Panc1 (cell line): ENCODE measurements around the gene DAPK2. TPM values are rescaled to one million over a fixed set of nuclear protein-coding genes. Genes with fewer than 3 reads are reported as not detected.

Experiments
- ATAC-seq: fragments of 200-7000 bp; cut with Tn5 transposase; 2 replicates; pipeline ENCODE4 v1.9.1; 2020; ENCODE audit warnings: mild to moderate bottlenecking, moderate library complexity
- BruUV-seq: library from RNA; stranded (reverse); fragments of 400-500 nt; replicated peaks from 2 replicates; lab custom pipeline; 2021; lab: Mats Ljungman, UMichigan
- CTCF ChIA-PET: fragments of 300-600 bp; sonication (Branson Sonifier 250); formaldehyde crosslinking; loops from one replicate; lab custom pipeline; 2022; ENCODE audit warnings: antibody characterized with exemption; lab: Charles Lee
- POLR2A ChIA-PET: fragments of 300-600 bp; sonication (Branson Sonifier 250); formaldehyde crosslinking; loops from one replicate; lab custom pipeline; 2022; ENCODE audit warnings: antibody characterized with exemption; lab: Charles Lee
- DNase-seq: peaks from one replicate; pipeline ENCODE4 v3.0.0-alpha.2; 2010; ENCODE audit warnings: low read depth, low spot score
- H3K27ac ChIP-seq: 2 replicates; pipeline ENCODE4 v1.5.1; 2011; ENCODE audit warnings: mild to moderate bottlenecking, low read length, inconsistent platforms
- H3K27me3 ChIP-seq: fragments of 200-500 bp; sonication (Bioruptor generic); 2 replicates; pipeline ENCODE4 v1.6.0; 2014; ENCODE audit warnings: low read length, inconsistent platforms; ENCODE audit not compliant: control insufficient read depth, insufficient read depth
- H3K36me3 ChIP-seq: fragments of 200-500 bp; sonication (Bioruptor generic); 2 replicates; pipeline ENCODE4 v1.5.1; 2014; ENCODE audit warnings: inconsistent platforms, mild to moderate bottlenecking, low read length, moderate library complexity; ENCODE audit not compliant: control insufficient read depth, insufficient read depth
- H3K4me1 ChIP-seq: 2 replicates; pipeline ENCODE4 v1.5.1; 2011; ENCODE audit warnings: inconsistent platforms, mild to moderate bottlenecking, low read length, moderate library complexity; ENCODE audit not compliant: control insufficient read depth, insufficient read depth
- H3K4me3 ChIP-seq, 2 experiments: 2 replicates each; pipeline ENCODE4 v1.5.1; 2011 to 2012; ENCODE audit warnings: low read depth in 2 of 2, low read length in 2 of 2, mild to moderate bottlenecking in 2 of 2, inconsistent platforms in 1 of 2, moderate library complexity in 1 of 2
- H3K9me3 ChIP-seq: fragments of 200-500 bp; sonication (Bioruptor generic); 2 replicates; pipeline ENCODE4 v1.5.1; 2014; ENCODE audit warnings: low read depth, mild to moderate bottlenecking, inconsistent platforms, low read length, moderate library complexity; ENCODE audit not compliant: control insufficient read depth, insufficient read depth
- CTCF ChIP-seq: fragments of 450-650 bp; IDR thresholded peaks from 2 replicates; pipeline ENCODE4 v1.5.1; 2017; ENCODE audit warnings: mild to moderate bottlenecking
- POLR2AphosphoS5 ChIP-seq: IDR thresholded peaks from 2 replicates; pipeline ENCODE4 v1.6.1; 2012; ENCODE audit warnings: mild to moderate bottlenecking, low read depth, low read length, moderate library complexity
- REST ChIP-seq, 2 experiments: IDR thresholded peaks; 2 replicates each; pipeline ENCODE4 v1.6.1; 2011 to 2012; ENCODE audit warnings: low read depth in 2 of 2, control low read depth in 1 of 2, low read length in 1 of 2, mild to moderate bottlenecking in 1 of 2, moderate library complexity in 1 of 2; ENCODE audit not compliant: insufficient read depth in 1 of 2
- SIN3A ChIP-seq: IDR thresholded peaks from 2 replicates; pipeline ENCODE4 v1.6.1; 2012; ENCODE audit warnings: low read depth, mild to moderate bottlenecking, low read length, moderate library complexity, borderline replicate concordance; ENCODE audit not compliant: insufficient read depth
- TCF7L2 ChIP-seq: IDR thresholded peaks from 2 replicates; pipeline ENCODE4 v1.6.1; 2011; ENCODE audit warnings: mild to moderate bottlenecking, low read depth, low read length, inconsistent platforms
- in situ Hi-C: cut with HindIII; loops from 2 replicates; pipeline ENCODE4 v1.10.0; 2016; ENCODE audit warnings: low sequenced_read_pairs, low pct_unique_long_range_greater_than_20kb
- intact Hi-C: fragments of 100-400 bp; cut with micrococcal nuclease; formaldehyde crosslinking; loops from one replicate; pipeline ENCODE4 v1.10.0; 2022; ENCODE audit not compliant: unreplicated experiment
- total RNA-seq: library from RNA; stranded (reverse); gene quantifications from one replicate; pipeline ENCODE4 v1.2.1, GENCODE V29; 2021; ENCODE audit not compliant: unreplicated experiment

DAPK2 gene
- total RNA-seq, 1 experiment from 2014 or later, result 10.2 TPM

GRCh38 chr15:63895194-63895593, 151.1 kb downstream of the DAPK2 start:
- Histone ChIP-seq H3K27me3 (no peaks in the 10 kb centered on the region), H3K36me3 (no peaks in the 10 kb centered on the region), H3K27ac (peak overlapping the region; percentile 32; the same call in 1 of the 2 replicates), H3K4me3 (no peak overlapping the region), H3K9me3 (no peaks in the 10 kb centered on the region), H3K4me1 (peaks cover 9% of the 10 kb centered on the region)
- TF ChIP-seq CTCF, result no peak
- no peak for TF ChIP-seq SIN3A
- no peak for TF ChIP-seq POLR2AphosphoS5
- no peak for TF ChIP-seq TCF7L2
- TF ChIP-seq REST (IDR thresholded peaks at IDR 0.05; ENCODE audit: insufficient read depth in 1 of 2, low read depth in 2 of 2, low read length in 1 of 2), result no peak
- BruUV-seq, result no TSS peak
- in situ Hi-C loops (no loop called here), intact Hi-C loops (no loop called here)
- ChIA-PET POLR2A (no interaction called here), CTCF (interaction anchor here (0.7 to 1.7 kb wide), 2 partner anchors 29 to 151 kb away, joined by 3 read pairs; partner anchors contain the start of gene DAPK2)
- DNase-seq (no peak), ATAC-seq (no peak)

- in situ Hi-C loops, result no loop called here
- no peaks in the 10 kb centered on the region for H3K36me3 ChIP-seq
- no peak for ATAC-seq
- no TSS peak for BruUV-seq
- POLR2A ChIA-PET, result no interaction called here
- no peak overlapping the region for H3K4me3 ChIP-seq
- H3K4me1 ChIP-seq, result peaks cover 9% of the 10 kb centered on the region
- no peaks in the 10 kb centered on the region for H3K27me3 ChIP-seq
- intact Hi-C loops, result loop anchor here (5.0 kb wide), 1 partner anchor 173 kb away; no protein-coding TSS in a partner anchor
- no peak for DNase-seq
- CTCF ChIA-PET, result no interaction called here
- TF ChIP-seq REST (IDR thresholded peaks at IDR 0.05; ENCODE audit: insufficient read depth in 1 of 2, low read depth in 2 of 2, low read length in 1 of 2), result no peak
- TF ChIP-seq TCF7L2, result no peak
- no peak for TF ChIP-seq SIN3A
- no peaks in the 10 kb centered on the region for H3K9me3 ChIP-seq
- H3K27ac ChIP-seq, result no peak overlapping the region
Observed at GRCh38 chr15:63894662-63894949, 151.7 kb downstream of the DAPK2 start.
